A549 treated with GW870086 at 1 μM for 4 hours (cell line): ENCODE data around the gene TMEM42. TPM values are rescaled to one million over a fixed set of nuclear protein-coding genes. Genes with fewer than 3 reads are reported as not detected.

Source experiments
- total RNA-seq: library from RNA; stranded (reverse); fragments of 200-300 nt; extraction: Qiagen RNA extraction; gene quantifications from 5 replicates; pipeline ENCODE4 v1.2.3, GENCODE V29; 2022; ENCODE audit warnings: low read depth

TMEM42 gene
- 7.3 to 11.4 TPM (median 10.5 TPM) in 5 replicates for total RNA-seq

GRCh38 chr3:44861412-44862225 is at the start of gene TMEM42:
TSS of gene TMEM42 (plus strand) at chr3:44861912. CDS start at chr3:44861925, 13 bp downstream.

DNA sequence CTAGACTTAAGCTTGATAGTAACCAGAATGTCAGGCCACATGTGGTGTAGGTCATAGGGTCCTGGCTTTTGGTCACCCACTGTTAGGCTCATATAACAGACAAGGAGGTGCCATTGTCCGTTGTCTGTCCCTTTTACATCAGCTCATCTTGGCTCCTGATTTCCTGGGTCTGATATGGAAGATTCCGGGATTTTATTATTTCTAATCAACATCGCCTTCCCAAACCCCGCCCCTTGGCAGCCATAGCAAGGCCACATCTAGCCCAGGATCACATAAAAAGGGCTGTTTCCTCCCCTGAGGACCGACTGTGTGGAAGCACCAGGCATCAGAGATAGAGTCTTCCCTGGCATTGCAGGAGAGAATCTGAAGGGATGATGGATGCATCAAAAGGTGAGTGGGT is 12.6 kb downstream of the TMEM42 start, which contains the start of gene TGM4:
Gene TGM4, plus strand, starts transcription at position 301 of the 400 bp plus-strand sequence. Its CDS starts 71 bp downstream, at position 372.

Other genes starting within 250 kb of the TMEM42 start
- gene ZNF197, start 236.9 kb upstream of the TMEM42 start, total RNA-seq, result 1.1 to 2.3 TPM (median 1.8 TPM) in 5 replicates
- gene ZNF35, start 213.2 kb upstream of the TMEM42 start, total RNA-seq, result 6.1 to 7.0 TPM (median 6.5 TPM) in 5 replicates
- 1.3 to 1.9 TPM (median 1.6 TPM) in 5 replicates for gene ZNF502, start 149.3 kb upstream of the TMEM42 start, total RNA-seq
- gene ZNF501, start 132.3 kb upstream of the TMEM42 start, total RNA-seq, result not detected in 5 replicates
- gene KIAA1143, start 100.3 kb upstream of the TMEM42 start, total RNA-seq, result 10.7 to 17.8 TPM (median 16.8 TPM) in 5 replicates
- gene KIF15, start 100.1 kb upstream of the TMEM42 start, total RNA-seq, result 7.8 to 10.0 TPM (median 9.2 TPM) in 5 replicates
- 0.10 to 0.20 TPM (median 0.17 TPM) in 5 replicates for gene TGM4, start 12.7 kb downstream of the TMEM42 start, total RNA-seq
- 34.7 to 46.8 TPM (median 43.0 TPM) in 5 replicates for gene ZDHHC3, start 114.3 kb downstream of the TMEM42 start, total RNA-seq
- gene EXOSC7, start 114.3 kb downstream of the TMEM42 start, total RNA-seq, result 42.9 to 49.4 TPM (median 44.5 TPM) in 5 replicates
- gene CLEC3B, start 164.4 kb downstream of the TMEM42 start, total RNA-seq, result 0.27 TPM in 1 of 5 replicates, not detected in the others